Thyroid gland (tissue), 4 donors: ENCODE measurements around the gene ZNF423. TPM values are rescaled to one million over a fixed set of nuclear protein-coding genes. Genes with fewer than 3 reads are reported as not detected.

Experiments used
- DNase-seq, 2 donors: peaks; one replicate each; pipeline ENCODE4 v3.0.0-alpha.2; 2019
- H3K27ac ChIP-seq, 3 donors: fragments of 200-600 bp; sonication (generic); 1 replicate in 2 of 3; 2 replicates in 1 of 3; pipeline ENCODE4 v1.5.1; 2016 to 2019; ENCODE audit warnings: mild to moderate bottlenecking in 1 of 3, moderate library complexity in 1 of 3
- H3K27me3 ChIP-seq: fragments of 200-600 bp; sonication (generic); one replicate; pipeline ENCODE4 v1.5.1; 2019
- H3K36me3 ChIP-seq, 2 donors: fragments of 200-600 bp; sonication (generic); one replicate each; pipeline ENCODE4 v1.5.1; 2016 to 2019
- H3K4me1 ChIP-seq, 2 donors: fragments of 200-600 bp; sonication (generic); one replicate each; pipeline ENCODE4 v1.5.1; 2017 to 2019
- H3K4me3 ChIP-seq, 3 donors: fragments of 200-600 bp; sonication (generic); replicated peaks in 1 of 3; 1 replicate in 2 of 3; 2 replicates in 1 of 3; pipeline ENCODE4 v1.5.1; 2016; ENCODE audit warnings: mild to moderate bottlenecking in 1 of 3
- H3K9me3 ChIP-seq: fragments of 200-600 bp; sonication (generic); one replicate; pipeline ENCODE4 v1.5.1; 2017
- CTCF ChIP-seq, 6 experiments: fragments of 200-600 bp in 3 of 6; fragments of 450-650 bp in 3 of 6; sonication (generic) in 3 of 6; IDR thresholded peaks; one replicate each; pipeline ENCODE4 v1.5.1; 2016 to 2019; ENCODE audit warnings: antibody characterized with exemption in 6 of 6, mild to moderate bottlenecking in 2 of 6, inconsistent platforms in 1 of 6, moderate library complexity in 1 of 6
- POLR2A ChIP-seq, 2 donors: fragments of 450-650 bp; IDR thresholded peaks; one replicate each; pipeline ENCODE4 v1.6.1; 2017; ENCODE audit warnings: antibody characterized with exemption in 2 of 2, mild to moderate bottlenecking in 2 of 2, moderate library complexity in 1 of 2
- WGBS, 2 donors: methylation state at CpG; one replicate each; pipeline ENCODE4 v1.1.5; 2017; 5-methylcytosine and 5-hydroxymethylcytosine counted together
- intact Hi-C: fragments of 100-400 bp; cut with DNase I; formaldehyde crosslinking; loops from one replicate; pipeline ENCODE4 v1.15.1; 2023
- total RNA-seq, 4 donors: library from RNA; depleted of rRNA; stranded (reverse); fragments of >200 nt; gene quantifications; one replicate each; pipeline ENCODE4 v1.2.3, GENCODE V29; 2016

ZNF423 gene
- total RNA-seq, 4 donors from 2014 or later, result 7.4 to 10.0 (median 8.5) TPM

GRCh38 chr16:49645263-49645662 is 210.6 kb downstream of the ZNF423 start:
- WGBS, 2 donors, result 100% methylated on average over 1 of the region's 1 CpG
- Histone ChIP-seq H3K27ac (no peak overlapping the region), H3K9me3 (no peaks in the 10 kb centered on the region), H3K36me3 (no peaks in the 10 kb centered on the region), H3K4me1 (peaks cover 0 to 6% of the 10 kb centered on the region in 2 donors), H3K27me3 (no peaks in the 10 kb centered on the region), H3K4me3 (no peak overlapping the region)
- intact Hi-C loops, result no loop called here
- DNase-seq, result no peak
- no peak for TF ChIP-seq POLR2A (IDR thresholded peaks at IDR 0.05)
- TF ChIP-seq CTCF (IDR thresholded peaks at IDR 0.05), result no peak

- H3K27me3 ChIP-seq, result no peaks in the 10 kb centered on the region
- H3K36me3 ChIP-seq, result no peaks in the 10 kb centered on the region
- 68 to 73% methylated on average over 4 of the region's 4 CpGs for WGBS, 2 donors
- TF ChIP-seq CTCF (IDR thresholded peaks at IDR 0.05), result no peak
- TF ChIP-seq POLR2A (IDR thresholded peaks at IDR 0.05), result no peak
- H3K27ac ChIP-seq, result no peak overlapping the region
- peaks cover 5 to 18% of the 10 kb centered on the region in 2 donors for H3K4me1 ChIP-seq
- no peak for DNase-seq
- no peaks in the 10 kb centered on the region for H3K9me3 ChIP-seq
- no peak overlapping the region for H3K4me3 ChIP-seq
- intact Hi-C loops, result no loop called here
Measured at GRCh38 chr16:49644145-49644463, 211.8 kb downstream of the ZNF423 start.

GRCh38 chr16:49643429-49644144 is 212.3 kb downstream of the ZNF423 start:
- Histone ChIP-seq H3K36me3 (no peaks in the 10 kb centered on the region), H3K9me3 (no peaks in the 10 kb centered on the region), H3K27me3 (no peaks in the 10 kb centered on the region), H3K4me3 (no peak overlapping the region), H3K27ac (no peak overlapping the region), H3K4me1 (peaks cover 7 to 23% of the 10 kb centered on the region in 2 donors)
- TF ChIP-seq CTCF (IDR thresholded peaks at IDR 0.05), result no peak
- TF ChIP-seq POLR2A (IDR thresholded peaks at IDR 0.05), result no peak
- no peak for DNase-seq
- 57 to 74% methylated on average over 6 of the region's 6 CpGs for WGBS, 2 donors
- intact Hi-C loops, result no loop called here

- peaks cover 8 to 27% of the 10 kb centered on the region in 2 donors for H3K4me1 ChIP-seq
- intact Hi-C loops, result no loop called here
- 77 to 91% methylated on average over 3 of the region's 3 CpGs for WGBS, 2 donors
Measured at GRCh38 chr16:49641250-49641649, 214.7 kb downstream of the ZNF423 start.

More at GRCh38 chr16:49641250-49641649, 214.7 kb downstream of the ZNF423 start:
- H3K9me3 ChIP-seq, result no peaks in the 10 kb centered on the region
- H3K27me3 ChIP-seq, result no peaks in the 10 kb centered on the region
- no peak for TF ChIP-seq CTCF (IDR thresholded peaks at IDR 0.05)
- DNase-seq, result no peak
- peaks cover 0 to 4% of the 10 kb centered on the region in 2 donors for H3K36me3 ChIP-seq
- no peak overlapping the region for H3K4me3 ChIP-seq
- H3K27ac ChIP-seq, result no peak overlapping the region
